NB4 (cell line): ENCODE results near the gene TTC8.

ENCODE experiments used
- DNase-seq: peaks from one replicate; pipeline ENCODE4 v3.0.0; 2010; ENCODE audit warnings: low read depth
- H3K4me3 ChIP-seq: one replicate; pipeline ENCODE4 v1.5.1; 2011; ENCODE audit warnings: mild to moderate bottlenecking, low read depth, low read length, moderate library complexity
- MAX ChIP-seq: IDR thresholded peaks from 2 replicates; pipeline ENCODE4 v1.6.1; 2011; ENCODE audit warnings: low read depth, low read length
- MYC ChIP-seq: IDR thresholded peaks from 2 replicates; pipeline ENCODE4 v1.6.1; 2011; ENCODE audit warnings: low read depth, low read length
- POLR2A ChIP-seq: IDR thresholded peaks from 2 replicates; pipeline ENCODE4 v1.6.1; 2011; ENCODE audit warnings: mild to moderate bottlenecking; ENCODE audit not compliant: insufficient read length; ENCODE audit errors: extremely low read depth
- TF ChIP-seq, protein P1 (sequence below): IDR thresholded peaks from one replicate; pipeline ENCODE4 v1.5.1; 2012; ENCODE audit warnings: low read depth, low read length

The TTC8 gene

DNA sequence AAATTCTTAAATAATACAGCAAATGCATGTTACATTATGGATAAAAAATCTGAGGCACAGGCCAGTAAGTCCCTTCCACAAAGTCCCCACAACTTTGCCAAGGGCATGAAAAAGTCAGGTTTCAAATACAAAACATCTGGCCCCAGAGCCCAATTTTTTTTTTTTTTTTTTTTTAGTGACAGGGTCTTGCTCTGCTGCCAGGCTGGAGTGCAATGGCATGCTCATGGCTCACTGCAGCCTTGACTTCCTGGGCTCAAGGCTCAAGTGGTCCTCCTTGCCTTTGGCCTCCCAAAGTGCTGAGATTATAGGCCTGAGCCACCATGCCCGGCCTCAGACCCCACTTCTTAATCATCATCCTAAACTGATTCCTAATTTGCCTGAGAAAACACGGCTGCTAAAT, 3.1 kb upstream of the TTC8 start:
- no peak for DNase-seq
- TF ChIP-seq POLR2A (no peak), MYC (no peak), MAX (no peak)
- TF ChIP-seq, protein P1, sequence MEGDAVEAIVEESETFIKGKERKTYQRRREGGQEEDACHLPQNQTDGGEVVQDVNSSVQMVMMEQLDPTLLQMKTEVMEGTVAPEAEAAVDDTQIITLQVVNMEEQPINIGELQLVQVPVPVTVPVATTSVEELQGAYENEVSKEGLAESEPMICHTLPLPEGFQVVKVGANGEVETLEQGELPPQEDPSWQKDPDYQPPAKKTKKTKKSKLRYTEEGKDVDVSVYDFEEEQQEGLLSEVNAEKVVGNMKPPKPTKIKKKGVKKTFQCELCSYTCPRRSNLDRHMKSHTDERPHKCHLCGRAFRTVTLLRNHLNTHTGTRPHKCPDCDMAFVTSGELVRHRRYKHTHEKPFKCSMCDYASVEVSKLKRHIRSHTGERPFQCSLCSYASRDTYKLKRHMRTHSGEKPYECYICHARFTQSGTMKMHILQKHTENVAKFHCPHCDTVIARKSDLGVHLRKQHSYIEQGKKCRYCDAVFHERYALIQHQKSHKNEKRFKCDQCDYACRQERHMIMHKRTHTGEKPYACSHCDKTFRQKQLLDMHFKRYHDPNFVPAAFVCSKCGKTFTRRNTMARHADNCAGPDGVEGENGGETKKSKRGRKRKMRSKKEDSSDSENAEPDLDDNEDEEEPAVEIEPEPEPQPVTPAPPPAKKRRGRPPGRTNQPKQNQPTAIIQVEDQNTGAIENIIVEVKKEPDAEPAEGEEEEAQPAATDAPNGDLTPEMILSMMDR, result no peak

GRCh38 chr14:88821888-88822287, 2.6 kb upstream of the TTC8 start:
- no peak for TF ChIP-seq MYC
- TF ChIP-seq, protein P1, result no peak
- no peak for TF ChIP-seq MAX
- no peak for TF ChIP-seq POLR2A
- no peak for DNase-seq
- no peak overlapping the region for H3K4me3 ChIP-seq

More for the DNA sequence above, 3.1 kb upstream of the TTC8 start:
- no peak overlapping the region for H3K4me3 ChIP-seq

DNA sequence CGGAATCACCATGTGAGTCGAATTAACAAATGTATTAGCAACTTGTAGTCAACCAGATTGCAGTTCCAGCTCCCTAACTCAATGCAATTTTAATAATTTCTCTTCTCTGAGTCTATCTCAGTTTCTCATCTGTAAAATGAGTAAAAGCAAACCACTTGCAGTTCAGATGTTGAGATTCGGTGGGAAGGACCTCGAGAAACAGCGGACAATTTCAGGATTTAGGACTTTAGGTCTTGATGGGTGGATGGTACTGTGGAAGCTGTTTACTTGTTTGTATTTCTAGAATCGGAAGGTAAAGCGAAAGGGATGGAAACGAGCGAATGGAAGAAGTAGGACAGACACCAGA, 510 bp upstream of the TTC8 start:
- peak overlapping the region; percentile 83 for H3K4me3 ChIP-seq
- TF ChIP-seq MYC (no peak), MAX (no peak), POLR2A (no peak)
- TF ChIP-seq, protein P1, result no peak
- no peak for DNase-seq

DNA sequence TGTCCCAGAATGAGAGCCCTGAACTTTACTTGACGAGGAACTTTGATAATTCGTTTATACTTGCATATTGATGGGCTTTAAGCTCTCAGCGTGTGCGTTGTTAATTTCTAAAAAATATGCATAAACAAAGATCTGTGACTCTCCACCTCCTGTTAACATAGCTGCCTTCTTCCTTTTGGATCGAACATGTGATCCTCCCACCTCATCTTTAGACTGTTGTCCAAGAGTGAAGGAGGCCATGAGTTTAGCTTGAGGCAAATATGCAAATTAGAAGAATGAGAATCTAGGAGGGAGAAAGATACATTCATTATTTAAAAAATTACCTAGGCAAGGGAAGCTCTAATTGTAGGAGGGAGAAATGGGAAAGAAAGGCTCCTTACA, 617 bp downstream of the TTC8 start:
- peak; percentile 12 for DNase-seq
- peak overlapping the region; percentile 83 for H3K4me3 ChIP-seq

GRCh38 chr14:88825503-88825902, 1.1 kb downstream of the TTC8 start:
- H3K4me3 ChIP-seq, result peak overlapping the region; percentile 83
- TF ChIP-seq, protein P1, result no peak
- no peak for TF ChIP-seq MYC
- no peak for TF ChIP-seq POLR2A
- no peak for TF ChIP-seq MAX
- no peak for DNase-seq

More for the DNA sequence above, 617 bp downstream of the TTC8 start:
- 0 out of 2 replicates have a peak, but pooled peaks have one; percentile 8 for TF ChIP-seq MYC
- TF ChIP-seq, protein P1, result no peak

GRCh38 chr14:88829188-88829587, 4.7 kb downstream of the TTC8 start:
- no peak for TF ChIP-seq MYC
- peak; percentile 43 for DNase-seq
- H3K4me3 ChIP-seq, result no peak overlapping the region
